NCI-H82 (cell line): ENCODE data around the gene IL16.

Experiments used
- DNase-seq: peaks from one replicate; lab custom pipeline; 2025; lab: John Stamatoyannopoulos, UW

Gene IL16

DNA sequence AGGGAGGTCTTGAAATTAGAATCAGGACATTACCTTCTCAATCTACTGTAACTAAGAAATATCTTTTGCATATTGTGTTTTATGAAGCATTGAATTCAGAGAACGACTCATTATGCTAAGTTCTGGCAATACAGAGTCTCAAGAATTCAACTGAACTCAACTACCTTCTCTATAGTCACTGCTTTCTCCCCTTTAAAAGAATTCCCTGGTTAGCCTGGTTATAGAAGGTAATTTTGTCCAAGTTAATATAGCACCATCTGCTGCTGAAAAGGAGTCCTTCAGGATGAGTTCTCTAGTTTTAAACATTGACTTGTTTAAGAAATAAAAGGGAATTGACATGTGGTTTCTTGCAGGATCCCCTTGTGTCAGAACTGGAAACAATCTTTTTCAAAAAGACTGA is 60.2 kb downstream of the IL16 start:
- DNase-seq: peak; percentile 30

DNA sequence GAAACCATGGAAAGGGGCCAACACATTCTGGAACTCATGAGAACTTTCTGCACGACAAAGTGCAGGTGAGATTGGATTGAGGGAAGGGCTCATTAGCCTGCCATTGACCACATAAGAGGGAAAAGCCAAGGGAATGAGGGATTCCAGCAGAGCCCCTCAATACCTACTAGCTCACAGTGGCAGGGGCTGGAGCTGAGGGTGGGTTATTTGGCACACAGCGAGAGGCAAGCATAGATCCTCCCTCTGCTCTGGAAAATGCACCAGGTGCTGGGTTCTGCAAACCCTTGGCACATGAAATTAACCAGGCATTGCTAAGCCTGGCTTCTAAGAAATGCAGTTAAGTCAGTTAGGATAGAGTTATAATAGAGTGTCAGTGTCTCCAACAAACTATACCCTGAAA is 60.8 kb downstream of the IL16 start:
- DNase-seq: no peak

DNA sequence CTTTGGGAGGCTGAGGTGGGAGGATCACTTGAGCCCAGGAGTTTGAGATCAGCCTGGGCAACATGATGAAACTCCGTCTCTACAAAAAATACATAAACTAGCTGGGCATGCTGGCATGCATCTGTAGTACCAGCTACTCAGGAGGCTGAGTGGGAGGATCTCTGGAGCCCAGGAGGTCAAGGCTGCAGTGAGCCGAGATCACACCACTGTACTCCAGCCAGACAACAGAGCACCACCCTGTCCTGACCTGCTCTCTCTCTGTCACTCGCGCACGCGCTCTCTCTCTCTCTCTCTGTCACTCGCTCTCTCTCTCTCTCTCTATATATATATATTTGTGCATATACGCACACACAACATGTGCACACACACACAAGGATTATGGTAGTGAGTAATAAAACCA is 61.8 kb downstream of the IL16 start:
- DNase-seq: no peak

DNA sequence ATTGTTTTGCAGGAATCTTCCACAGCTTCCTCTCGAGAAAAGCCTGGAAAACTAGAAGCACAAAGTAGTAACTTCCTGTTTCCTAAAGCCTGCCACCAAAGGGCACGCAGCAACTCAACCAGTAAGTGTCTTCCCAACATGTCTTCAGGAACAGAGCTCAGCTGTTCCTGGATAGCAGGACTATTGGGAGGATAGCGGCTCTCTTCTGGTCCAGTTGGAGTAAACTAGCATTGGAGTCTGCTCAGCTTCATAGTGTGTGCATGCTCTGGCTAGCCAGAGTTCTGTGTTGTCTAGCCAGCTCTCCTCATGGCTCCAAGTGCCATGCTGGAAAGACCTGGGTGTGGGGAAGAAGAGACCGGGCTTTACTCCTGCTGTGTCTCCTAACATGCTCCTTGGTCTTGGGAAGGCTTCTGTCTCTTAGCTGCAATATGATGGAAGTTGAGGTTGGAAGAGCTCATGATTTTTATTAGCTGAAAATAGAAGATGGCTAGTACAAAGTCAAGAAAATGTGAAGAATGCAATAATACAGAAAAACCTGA is 63.1 kb downstream of the IL16 start:
- DNase-seq: no peak

DNA sequence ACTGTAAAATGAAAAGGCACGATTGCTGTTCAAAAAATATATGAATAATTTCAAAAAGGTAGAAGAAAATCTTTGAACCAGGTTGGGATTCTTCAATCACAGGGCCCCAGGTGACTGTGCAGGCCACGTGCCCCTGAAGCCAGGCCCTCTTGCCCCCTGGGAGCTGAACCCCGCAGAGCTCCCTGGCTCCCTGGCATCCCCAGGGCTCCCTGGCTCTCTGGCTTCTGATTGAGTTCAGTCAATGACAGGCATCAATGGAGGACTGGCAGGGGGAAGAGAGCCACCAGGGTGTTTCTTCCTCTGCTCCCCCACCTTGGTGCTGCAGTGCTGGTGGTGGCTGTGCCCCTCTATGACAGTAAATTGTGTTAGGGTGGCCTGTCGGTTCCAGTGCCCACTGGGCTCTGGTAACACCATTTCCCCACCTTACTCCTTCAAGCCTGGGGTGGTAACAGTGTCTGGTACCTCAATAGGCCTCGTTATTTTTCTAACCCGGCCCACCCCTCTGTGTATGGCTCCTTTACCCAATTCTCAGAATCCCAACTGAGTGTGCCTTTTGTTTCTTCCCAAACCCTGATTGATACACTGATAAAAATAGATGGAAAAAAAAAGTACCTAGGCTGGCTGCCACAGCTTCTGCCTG is 64.6 kb downstream of the IL16 start:
- no peak for DNase-seq

DNA sequence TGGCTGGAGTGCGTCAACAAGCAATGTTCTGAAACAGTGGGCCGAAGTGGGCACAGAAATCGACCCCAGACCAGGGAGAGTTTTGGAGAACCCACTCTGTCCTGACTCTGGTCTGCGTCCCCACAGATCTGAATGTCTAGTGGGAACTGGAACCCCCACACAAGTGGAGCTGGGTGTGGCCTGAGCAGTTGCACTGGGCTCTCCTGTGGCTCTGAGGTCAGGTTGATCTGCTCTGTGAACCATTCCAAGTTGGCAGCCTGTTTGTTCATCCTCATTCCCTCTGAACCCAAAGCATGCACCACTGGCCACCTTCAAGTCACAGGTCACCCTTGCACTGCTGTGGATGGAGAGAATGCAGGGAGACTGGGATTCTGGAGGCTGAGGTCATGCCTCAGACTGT is 66.8 kb downstream of the IL16 start:
- DNase-seq: no peak

DNA sequence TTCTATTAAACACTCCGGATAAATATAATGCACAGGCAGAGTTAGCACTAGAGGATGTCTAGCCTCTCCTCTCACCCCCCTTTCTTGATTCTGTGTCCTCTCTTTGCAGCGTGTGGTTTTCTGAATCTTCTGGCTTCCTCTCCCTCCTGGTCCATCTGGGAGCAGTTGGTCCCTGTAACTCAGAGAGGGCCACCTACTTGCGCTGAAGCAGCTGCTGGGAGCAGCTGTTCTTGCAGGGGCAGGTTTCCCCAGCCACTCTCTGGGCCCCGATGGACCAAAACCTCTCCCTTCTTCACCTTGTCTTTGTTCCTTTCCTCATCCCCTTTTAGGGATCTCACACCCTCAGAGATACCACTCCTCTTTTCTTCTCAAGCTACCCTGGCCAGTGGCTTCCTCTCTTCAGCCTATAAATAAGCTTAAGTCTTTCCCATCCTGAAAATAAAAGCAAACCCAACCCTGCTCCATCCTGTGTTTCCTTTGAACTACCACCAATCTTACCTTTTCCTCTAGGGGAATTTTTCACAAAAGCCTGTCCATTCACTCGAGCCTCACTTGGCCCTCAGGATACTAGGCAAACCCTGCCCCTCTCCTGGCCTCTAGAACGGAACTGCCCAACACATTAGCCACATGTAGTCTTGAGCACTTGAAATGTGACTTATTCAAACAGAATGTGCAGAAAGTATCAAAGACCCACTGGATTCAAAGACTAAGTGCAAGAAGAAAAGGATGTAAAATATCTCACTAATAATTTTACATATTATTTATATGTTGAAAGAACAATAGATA is 67.6 kb downstream of the IL16 start:
- no peak for DNase-seq

DNA sequence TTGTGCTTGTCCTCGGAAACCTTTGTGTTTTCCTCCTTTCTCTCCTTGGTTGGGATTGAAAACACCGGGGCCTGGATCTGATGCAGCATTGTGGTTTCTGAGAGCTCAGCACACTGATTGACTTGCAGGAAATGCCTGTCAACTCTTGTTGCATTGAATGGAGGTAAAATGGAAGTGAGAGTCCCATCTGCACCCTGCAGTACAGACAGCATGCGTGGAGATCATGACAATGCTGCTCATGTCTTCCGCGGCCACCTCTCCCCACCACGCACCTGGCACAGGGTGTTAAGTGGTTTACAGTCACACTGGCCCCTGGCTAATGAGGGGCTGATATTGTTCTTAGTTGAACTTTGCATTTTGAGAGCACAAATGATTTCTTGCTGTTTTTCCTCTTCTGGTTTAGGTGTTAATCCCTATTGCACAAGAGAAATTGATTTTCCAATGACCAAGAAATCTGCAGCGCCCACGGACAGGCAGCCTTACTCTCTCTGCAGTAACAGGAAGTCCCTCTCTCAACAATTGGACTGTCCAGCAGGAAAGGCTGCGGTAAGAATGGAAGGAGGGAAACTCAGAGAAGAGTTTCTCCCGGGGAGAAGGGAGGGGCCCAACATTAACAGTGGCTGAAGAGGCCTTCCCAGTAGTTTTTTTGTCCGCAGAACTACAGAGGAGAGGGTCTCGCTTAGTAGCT is 68.7 kb downstream of the IL16 start:
- peak; percentile 42 for DNase-seq

DNA sequence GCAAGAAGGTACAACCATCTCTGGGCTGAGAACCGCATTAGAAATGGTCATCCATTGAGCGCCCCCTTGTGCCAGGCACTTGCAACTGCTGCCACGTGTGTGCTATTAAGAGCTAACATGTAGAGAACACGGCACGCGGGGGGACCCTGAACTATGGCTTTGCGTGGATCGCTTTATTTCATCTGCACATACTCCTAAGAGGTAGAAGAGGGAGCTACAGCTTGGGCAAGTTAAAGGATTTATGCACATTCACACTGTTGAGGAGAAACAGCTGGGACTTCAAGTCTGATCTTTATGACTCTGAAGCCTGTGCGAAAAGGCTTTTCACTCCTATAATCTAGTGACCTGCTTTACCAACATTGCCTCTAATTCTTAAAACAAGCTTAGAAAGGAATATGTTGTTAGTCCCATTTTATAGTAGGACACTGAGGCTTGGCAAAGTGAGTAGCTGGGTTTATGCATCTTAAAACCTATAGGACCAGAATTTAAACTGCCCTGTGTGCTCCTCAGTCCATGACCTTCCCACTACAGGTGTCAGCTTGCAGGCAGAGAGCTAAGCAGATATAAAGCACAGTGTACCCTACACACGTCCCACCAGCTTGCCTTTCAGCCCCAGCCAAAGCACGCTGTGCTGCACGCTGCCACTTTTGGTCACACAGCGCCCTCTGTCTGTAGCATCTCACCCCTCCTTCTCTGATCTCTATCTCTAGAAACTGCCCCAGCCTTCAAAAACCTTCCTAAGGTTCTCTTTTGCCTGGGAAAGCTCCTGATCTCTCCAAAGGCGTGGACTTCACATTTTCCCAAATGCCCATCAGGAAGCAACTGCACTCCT is 69.5 kb downstream of the IL16 start:
- DNase-seq: peak; percentile 95

DNA sequence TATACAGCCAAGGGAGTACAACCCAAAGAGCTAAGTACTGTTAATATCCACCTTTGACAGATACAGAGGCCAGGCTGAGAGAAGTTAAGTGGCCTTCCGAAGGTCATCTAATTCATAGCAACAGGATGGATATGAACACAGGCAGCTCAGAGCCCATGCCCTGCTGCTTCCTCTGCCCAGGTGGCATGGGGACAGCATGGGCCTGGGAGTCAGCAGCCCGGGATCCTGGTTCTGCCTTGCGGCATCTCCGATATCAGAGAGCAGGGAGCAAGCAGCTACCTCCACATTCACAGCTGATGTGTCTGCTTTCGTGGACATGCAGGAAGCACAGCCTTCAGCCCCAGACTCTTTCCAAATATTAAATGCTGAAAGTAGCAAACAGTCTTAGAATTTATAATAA is 71.7 kb downstream of the IL16 start:
- no peak for DNase-seq

DNA sequence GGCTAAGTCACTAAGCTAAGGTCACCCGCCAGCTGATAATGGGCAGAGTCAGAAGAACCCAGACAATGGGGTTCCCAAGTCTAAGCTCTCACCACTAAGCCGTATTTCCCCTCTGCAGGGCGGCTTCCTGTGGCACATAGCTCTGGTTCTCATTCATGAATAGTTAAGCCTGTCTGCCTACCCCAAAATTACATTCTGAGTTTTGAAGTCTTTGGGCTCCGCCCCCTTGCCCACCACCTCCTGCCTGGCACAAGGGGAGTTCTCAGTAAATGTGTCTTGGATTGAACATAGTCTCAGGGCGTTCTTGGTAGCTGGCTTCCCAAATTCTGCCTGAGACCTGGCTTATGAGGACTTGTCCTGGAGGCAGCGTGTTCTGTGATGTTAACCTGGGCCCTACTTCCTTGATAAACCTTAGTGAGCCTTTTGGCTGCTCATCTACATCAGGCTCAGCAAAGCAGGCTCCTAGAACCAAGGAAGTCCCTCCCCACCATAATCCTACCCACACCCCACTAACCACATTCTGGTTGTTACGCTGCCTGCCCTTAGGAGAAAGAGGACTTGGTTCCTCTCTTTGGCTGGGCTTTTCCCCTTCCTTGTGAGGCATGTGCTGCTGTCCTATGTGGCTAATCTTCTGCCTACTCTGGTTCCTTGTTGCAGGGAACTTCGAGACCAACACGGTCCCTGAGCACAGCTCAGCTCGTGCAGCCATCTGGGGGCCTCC is 72.4 kb downstream of the IL16 start:
- DNase-seq: no peak

DNA sequence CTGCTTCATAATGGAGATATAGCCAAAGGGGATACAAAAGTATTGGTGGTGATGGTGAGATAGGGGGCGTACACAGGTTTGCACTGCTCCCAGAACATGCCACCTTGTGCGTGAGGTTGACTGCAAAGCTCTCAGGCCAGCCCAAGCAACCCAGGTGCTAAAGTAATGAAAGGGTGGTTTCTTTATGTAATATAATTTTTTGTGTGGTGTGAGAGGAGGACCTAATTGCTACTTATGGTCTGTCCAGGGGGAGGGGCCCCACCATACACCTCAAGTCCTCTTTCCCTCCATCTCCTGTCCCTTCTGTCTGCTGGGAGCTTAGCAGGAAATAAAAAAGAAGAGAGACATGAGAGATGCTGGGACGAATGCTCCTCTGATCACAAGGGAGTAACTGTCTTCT is 73.5 kb downstream of the IL16 start:
- DNase-seq: no peak

DNA sequence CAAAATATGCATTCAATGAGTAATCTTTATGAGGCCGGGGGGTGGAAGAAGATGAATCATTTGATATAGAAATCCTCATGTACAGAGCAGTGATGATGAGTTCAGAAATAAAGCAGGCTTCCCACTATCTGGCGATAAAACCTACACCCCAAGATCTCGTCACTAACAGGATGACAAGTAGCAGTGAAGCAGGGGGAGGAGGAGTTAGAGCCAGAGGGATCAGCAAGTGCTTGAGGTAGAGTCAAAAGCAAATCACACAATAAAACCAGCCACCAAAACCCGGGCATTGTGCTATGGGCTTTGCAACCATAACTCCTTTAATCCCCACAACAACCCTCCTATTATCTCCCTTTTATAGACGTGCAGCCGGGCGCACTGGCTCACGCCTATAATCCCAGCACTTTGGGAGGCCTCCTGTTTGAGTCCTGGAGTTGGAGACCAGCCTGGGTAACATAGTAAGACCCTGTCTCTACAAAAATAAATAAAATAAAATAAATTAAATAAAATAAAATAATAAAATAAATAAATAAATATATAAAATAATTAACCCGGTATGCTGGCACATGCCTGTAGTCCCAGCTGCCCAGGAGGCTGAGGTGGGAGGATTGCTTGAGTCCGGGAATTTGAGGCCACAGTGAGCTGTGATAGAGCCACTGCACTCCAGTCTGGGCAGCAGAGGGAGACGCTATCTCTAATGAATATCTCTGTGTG is 74.3 kb downstream of the IL16 start:
- DNase-seq: peak; percentile 92

DNA sequence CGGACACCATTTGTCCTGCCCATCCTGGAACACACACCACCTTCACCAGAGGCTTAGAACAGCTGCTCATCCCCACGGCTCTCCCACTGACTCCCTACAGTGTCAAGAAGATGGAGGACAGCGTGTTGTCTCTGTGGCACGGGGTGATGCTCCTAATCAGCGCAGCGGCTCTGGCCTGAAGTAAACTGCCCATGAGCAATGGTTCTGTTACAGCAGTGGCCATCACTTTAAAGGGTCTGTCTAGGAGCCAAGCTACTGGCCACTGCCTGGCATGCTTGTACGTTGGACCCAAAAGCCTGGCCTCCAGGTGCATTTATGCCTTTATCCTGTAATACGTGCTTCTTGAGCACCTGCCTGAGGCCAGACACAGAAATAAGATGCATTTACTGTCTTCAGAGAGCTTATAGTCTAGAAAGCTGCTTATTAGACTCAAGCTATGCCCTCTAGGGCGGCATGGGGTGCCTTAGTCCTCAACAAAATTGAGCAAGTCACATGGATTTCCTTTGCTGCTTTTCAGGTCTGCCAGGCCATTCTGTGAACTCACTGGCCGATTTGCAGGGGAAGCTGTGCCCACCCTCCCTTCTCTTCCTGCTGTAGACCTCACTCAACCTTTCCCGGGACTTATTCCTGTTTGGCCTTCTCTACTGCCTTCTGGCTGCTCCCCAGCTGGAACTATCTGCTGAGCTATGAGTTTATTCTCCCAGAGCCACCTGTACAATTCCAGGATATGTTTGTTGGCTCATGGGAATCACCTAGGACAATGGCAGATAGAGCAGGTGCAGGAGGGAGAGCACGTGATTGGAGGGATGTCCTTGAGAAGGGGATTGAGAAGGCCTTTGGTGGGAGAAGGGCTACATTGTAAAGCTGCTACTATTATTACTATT is 75.3 kb downstream of the IL16 start:
- no peak for DNase-seq

DNA sequence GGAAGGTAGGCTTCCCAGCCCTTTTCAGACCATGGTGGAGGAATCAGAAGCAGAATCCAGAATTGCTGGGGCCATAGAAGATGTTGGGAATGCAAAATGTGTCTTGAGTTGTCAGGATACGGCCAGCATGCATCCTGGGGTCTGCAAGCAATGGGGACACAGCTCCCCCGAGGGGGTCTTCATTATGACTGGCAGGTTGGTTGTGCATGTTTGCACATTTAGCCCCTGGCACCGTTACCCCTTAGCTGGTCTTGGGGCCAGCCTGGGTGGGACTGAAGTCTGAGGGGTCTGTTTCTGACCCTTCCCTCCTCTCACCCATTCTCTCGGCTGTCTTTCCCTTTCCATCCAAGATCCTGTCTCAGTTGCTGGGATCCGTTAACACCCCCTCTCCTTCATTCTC is 76.5 kb downstream of the IL16 start:
- DNase-seq: no peak

DNA sequence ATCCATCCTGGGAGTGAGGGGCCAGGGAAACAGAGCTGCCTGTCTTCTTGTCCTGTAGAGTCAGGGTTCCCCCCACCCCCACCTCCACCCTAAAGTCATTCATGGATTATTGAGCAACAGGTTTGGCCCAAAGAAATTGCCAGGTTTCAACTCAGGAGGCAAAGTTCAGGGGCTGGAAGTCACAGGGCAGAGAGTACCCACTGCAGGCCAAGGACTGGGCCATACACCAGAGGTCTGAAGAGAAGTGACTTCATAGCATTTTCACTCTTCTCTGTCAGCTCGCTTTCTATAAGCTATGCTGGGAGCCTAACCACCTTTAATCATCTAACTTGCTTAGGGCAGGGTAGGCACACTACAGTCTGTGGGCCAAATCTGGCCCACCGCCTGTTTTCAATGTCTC is 77.2 kb downstream of the IL16 start:
- no peak for DNase-seq

DNA sequence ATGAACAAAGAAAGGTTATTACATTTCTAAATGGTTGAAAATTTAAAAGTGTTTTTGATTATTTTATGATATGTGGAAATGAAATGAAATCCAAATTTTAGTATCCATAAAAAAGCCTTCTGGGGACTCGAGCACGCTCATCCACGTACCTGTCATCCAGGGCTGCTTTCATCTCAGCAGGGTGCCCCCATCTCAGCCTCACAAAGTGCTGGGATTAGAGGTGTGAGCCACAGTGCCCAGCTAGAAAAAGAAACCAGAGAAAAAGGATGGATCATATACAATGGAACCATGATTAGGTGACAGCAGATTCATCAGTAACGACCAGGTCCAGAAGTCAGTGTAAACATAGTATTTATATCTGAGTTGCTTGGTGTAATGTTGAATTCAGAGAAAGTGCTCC is 77.6 kb downstream of the IL16 start:
- no peak for DNase-seq

DNA sequence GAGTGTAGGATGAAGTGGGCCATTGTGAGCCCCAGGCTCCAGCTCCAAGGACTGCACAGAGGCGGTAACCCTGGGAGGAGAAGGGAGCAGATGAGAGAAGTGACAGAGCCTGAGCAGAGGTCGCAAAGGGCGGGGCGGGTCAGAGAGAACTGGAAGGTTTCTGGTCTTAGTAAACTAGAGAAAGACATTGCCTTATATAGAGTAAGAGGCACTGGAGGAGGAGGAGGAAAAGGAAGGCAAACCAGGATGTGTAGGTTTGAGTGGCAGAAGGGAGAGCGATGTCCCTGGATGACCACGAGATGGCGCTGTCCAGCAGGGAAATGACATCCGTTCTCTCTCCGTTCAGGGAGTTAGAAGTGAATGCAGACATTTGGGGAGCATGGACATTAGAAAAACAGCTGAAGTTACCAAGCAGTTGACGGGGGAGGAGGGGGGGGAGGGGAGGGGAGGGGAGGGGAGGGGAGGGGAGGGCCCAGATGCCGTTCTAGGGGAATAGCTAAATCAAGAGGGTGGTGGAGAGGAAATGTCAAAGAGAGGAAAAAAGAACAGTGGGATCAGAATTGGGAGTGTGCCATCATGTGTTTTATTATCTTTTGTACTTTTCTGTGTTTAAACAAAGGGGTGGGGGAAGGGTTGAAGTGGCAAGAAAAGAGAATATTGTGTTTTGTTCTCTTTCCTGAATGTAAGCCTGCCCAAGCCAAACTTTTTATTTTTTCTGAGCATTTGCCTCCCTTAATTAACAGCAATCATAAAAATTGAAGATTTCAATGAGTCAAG is 78.4 kb downstream of the IL16 start:
- DNase-seq: peak; percentile 87
